ENCODE measurements around the gene EBPL. TPM values are rescaled to one million over a fixed set of nuclear protein-coding genes. Genes with fewer than 3 reads are reported as not detected.
A peak's percentile ranks its signal among the peaks of the same experiment; 100 is the strongest.

The EBPL gene
- total RNA-seq, 1 donor from 2014 or later = 90.8 TPM

DNA sequence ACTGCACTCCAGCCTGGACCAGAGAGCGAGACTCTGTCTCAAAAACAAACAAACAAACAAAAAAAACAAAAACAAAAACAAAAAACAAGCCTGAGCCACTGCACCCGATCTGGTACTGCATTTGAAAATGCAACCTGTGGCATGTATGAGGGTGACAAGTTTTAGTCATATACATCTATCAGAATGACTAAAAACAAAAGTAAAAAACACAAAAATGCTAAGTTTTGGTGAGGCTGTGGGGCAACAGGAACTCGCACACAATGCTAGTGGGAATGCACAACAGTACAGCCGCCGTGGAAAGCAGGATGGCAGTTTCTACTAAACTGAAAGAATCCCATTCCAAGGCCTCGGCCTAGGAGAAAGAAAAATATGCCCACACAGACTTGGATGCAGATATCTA lies 7.8 kb downstream of the EBPL start:
- Histone ChIP-seq H3K27me3 (no peaks in the 10 kb centered on the region), H3K9me3 (no peaks in the 10 kb centered on the region), H3K4me1 (peaks cover 29% of the 10 kb centered on the region), H3K36me3 (peaks cover 0 to 16% of the 10 kb centered on the region in 2 donors), H3K4me3 (no peak overlapping the region), H3K27ac (no peak overlapping the region)
- no peak for DNase-seq (ENCODE audit: extremely low spot score in 2 of 2)
- intact Hi-C loops (cut with DNase I) = no loop called here
- TF ChIP-seq POLR2A (IDR thresholded peaks at IDR 0.05) (no peak), POLR2AphosphoS5 (IDR thresholded peaks at IDR 0.05; ENCODE audit: insufficient read depth in 1 of 2, low read depth in 1 of 2) (no peak)

DNA sequence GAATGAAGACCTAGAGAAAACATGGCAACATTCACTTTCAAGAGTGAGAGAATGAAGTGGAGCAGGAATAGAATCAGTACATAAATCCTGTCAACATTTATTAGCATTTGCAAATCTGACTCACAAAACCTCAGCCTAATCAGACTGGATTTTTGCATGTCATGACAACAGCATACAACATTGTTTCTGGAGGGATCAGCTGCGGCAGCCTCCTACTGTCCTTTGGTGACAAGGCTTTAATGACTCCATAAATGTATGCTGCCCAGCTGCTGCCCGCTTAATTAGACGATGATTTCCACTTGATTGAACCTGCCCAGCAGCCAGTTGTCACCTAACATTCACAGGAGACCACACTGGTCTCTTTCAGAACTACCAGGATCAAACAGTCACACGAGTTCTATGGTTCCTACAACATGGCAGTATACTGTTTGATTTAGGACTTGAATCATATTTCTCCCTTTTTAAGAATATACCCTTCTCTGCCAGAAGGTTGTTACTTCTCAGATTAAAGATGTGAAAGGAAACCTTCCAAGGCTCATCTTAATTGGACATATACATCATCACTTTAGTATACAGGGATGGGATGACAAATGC lies 9.3 kb downstream of the EBPL start:
- Histone ChIP-seq H3K4me3 (no peak overlapping the region), H3K36me3 (peaks cover 0 to 11% of the 10 kb centered on the region in 2 donors), H3K4me1 (peaks cover 17% of the 10 kb centered on the region), H3K27ac (no peak overlapping the region), H3K27me3 (no peaks in the 10 kb centered on the region), H3K9me3 (no peaks in the 10 kb centered on the region)
- DNase-seq (ENCODE audit: extremely low spot score in 2 of 2) = peak; percentile 37 to 60
- intact Hi-C loops (cut with DNase I) = no loop called here
- TF ChIP-seq POLR2AphosphoS5 (IDR thresholded peaks at IDR 0.05; ENCODE audit: insufficient read depth in 1 of 2, low read depth in 1 of 2) (peak in 1 of 2 donors; percentile 76), POLR2A (IDR thresholded peaks at IDR 0.05) (no peak)

DNA sequence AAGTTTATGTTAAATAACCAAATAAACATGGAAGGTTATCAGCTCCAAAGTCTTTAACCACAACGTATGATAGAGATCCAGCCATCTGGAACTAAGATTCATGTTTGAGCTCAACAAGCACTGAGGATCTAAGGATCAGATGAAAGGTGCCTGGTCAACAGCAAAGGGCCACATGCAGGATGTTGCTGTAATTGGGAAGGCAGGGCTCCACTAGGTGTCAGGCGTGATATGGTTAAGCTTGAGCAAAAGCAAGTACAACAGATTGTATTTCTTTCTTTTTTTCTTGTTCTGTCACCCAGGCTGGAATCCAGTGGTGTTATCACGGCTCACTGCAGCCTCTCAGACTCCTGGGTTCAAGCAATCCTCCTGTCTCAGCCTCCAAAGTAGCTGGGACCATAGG lies 12.0 kb downstream of the EBPL start:
- Histone ChIP-seq H3K27ac (no peak overlapping the region), H3K36me3 (no peaks in the 10 kb centered on the region), H3K4me1 (peaks cover 17% of the 10 kb centered on the region), H3K4me3 (no peak overlapping the region), H3K27me3 (no peaks in the 10 kb centered on the region), H3K9me3 (no peaks in the 10 kb centered on the region)
- intact Hi-C loops (cut with DNase I) = no loop called here
- DNase-seq (ENCODE audit: extremely low spot score in 2 of 2) = peak in 1 of 2 donors; percentile 11
- TF ChIP-seq POLR2A (IDR thresholded peaks at IDR 0.05) (no peak), POLR2AphosphoS5 (IDR thresholded peaks at IDR 0.05; ENCODE audit: insufficient read depth in 1 of 2, low read depth in 1 of 2) (no peak)
- TF ChIP-seq, protein P1, sequence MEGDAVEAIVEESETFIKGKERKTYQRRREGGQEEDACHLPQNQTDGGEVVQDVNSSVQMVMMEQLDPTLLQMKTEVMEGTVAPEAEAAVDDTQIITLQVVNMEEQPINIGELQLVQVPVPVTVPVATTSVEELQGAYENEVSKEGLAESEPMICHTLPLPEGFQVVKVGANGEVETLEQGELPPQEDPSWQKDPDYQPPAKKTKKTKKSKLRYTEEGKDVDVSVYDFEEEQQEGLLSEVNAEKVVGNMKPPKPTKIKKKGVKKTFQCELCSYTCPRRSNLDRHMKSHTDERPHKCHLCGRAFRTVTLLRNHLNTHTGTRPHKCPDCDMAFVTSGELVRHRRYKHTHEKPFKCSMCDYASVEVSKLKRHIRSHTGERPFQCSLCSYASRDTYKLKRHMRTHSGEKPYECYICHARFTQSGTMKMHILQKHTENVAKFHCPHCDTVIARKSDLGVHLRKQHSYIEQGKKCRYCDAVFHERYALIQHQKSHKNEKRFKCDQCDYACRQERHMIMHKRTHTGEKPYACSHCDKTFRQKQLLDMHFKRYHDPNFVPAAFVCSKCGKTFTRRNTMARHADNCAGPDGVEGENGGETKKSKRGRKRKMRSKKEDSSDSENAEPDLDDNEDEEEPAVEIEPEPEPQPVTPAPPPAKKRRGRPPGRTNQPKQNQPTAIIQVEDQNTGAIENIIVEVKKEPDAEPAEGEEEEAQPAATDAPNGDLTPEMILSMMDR (IDR thresholded peaks at IDR 0.05) = no peak

DNA sequence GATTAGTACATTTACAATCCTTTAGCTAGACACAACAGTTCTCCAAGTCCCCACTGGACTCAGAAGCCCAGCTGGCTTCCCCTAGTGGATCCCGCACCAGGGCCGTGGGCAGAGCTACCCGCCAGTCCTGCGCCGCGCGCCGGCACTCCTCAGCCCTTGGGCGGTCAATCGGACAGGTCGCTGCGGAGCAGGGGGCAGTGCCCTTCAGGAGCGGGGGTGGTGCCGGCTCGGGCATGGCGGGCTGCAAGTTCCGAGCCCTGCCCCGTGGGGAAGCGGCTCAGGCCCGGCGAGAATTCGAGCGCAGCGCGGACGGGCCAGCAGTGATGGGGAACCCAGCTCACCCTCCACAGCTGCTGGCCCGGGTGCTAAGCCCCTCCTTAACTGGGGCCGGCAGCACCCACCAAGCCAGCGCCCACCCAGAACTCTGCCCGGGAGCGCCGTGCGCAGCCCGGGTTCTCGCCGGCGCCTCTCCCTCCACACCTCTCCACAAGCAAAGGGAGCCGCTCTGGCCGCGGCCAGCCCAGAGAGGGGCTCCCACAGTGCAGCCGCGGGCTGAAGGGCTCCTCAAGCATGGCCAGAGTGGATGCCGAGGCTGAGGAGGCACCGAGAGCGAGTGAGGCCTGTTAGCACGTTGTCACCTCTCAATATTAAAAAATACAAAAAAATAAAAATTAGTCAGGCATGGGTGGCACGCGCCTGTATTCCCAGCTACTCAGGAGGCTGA lies 12.9 kb downstream of the EBPL start:
- peaks cover 17% of the 10 kb centered on the region for H3K4me1 ChIP-seq
- no peak for DNase-seq (ENCODE audit: extremely low spot score in 2 of 2)
- intact Hi-C loops (cut with DNase I) = no loop called here

DNA sequence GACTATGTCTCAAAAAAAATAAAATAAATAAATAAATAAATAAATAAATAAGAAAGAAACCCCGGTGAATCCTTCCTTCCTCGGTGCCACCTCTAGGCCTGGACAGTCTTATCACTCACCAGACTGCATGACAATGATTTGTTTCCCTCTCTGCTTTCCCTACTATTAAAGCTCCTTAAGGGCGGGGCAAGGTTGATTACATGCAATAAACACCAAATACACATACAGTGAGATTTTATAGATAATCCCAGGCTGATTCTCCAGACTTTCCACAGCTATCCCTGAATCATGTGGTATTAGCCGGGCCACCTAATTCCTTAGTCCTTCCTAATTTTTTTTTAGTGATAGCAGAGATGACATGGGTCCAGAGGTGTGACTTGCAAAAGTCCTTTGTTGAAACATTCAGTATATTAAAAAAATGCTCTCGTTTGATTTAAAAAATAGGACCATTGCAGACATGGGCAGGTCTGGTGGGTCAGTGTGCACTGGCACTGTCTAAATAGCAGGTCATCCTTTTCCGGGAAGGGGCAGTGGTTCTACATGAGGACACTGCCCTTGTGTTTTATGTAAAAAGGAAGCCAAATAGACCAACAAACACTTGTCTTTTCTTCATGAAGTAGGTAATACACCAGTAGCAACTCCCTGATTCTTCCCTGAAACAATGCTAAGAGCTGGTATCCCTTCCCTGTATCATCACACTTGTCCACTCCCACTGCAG lies 14.5 kb downstream of the EBPL start:
- TF ChIP-seq POLR2AphosphoS5 (IDR thresholded peaks at IDR 0.05; ENCODE audit: insufficient read depth in 1 of 2, low read depth in 1 of 2) (no peak), POLR2A (IDR thresholded peaks at IDR 0.05) (no peak)
- TF ChIP-seq, protein P1 (IDR thresholded peaks at IDR 0.05) = no peak
- Histone ChIP-seq H3K27ac (no peak overlapping the region), H3K36me3 (no peaks in the 10 kb centered on the region), H3K9me3 (no peaks in the 10 kb centered on the region), H3K4me3 (no peak overlapping the region), H3K27me3 (no peaks in the 10 kb centered on the region), H3K4me1 (peaks cover 7% of the 10 kb centered on the region)
- no peak for DNase-seq (ENCODE audit: extremely low spot score in 2 of 2)
- intact Hi-C loops (cut with DNase I) = no loop called here

More for the DNA sequence above, 12.9 kb downstream of the EBPL start:
- Histone ChIP-seq H3K36me3 (no peaks in the 10 kb centered on the region), H3K4me3 (no peak overlapping the region), H3K27me3 (no peaks in the 10 kb centered on the region), H3K9me3 (no peaks in the 10 kb centered on the region), H3K27ac (no peak overlapping the region)
- TF ChIP-seq, protein P1 (IDR thresholded peaks at IDR 0.05) = no peak
- no peak for TF ChIP-seq POLR2A (IDR thresholded peaks at IDR 0.05)
- no peak for TF ChIP-seq POLR2AphosphoS5 (IDR thresholded peaks at IDR 0.05; ENCODE audit: insufficient read depth in 1 of 2, low read depth in 1 of 2)

All from vagina (tissue), 2 donors.